ENCODE results near the gene KHDC4. TPM values are rescaled to one million over a fixed set of nuclear protein-coding genes. Genes with fewer than 3 reads are reported as not detected.

KHDC4 gene
- total and polyA plus RNA-seq, 10 of the 15 experiments (the other 5 are each of a cell fraction or from before 2014, with no cell fraction given), result 11.7 to 109 (median 41.9) TPM

DNA sequence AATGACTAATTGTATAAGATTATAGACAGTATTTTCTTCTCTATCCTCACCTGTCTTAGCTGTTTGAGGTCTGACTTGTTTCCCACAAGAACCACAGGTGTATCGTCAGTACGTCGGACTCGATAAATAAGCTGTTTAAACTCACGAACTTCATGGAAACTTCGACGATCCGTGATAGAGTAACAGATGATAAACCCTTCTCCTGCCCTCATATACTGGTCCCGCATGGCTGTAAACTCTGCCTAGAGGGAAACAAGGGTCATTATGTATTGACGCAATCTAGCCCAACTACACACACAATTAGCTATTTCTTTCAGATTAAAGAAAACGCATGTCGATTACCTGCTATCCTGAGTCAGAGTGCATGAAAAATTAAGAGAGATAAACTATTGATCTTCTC lies 30.0 kb downstream of the KHDC4 start (continued):
- TF ChIP-seq, protein P1, sequence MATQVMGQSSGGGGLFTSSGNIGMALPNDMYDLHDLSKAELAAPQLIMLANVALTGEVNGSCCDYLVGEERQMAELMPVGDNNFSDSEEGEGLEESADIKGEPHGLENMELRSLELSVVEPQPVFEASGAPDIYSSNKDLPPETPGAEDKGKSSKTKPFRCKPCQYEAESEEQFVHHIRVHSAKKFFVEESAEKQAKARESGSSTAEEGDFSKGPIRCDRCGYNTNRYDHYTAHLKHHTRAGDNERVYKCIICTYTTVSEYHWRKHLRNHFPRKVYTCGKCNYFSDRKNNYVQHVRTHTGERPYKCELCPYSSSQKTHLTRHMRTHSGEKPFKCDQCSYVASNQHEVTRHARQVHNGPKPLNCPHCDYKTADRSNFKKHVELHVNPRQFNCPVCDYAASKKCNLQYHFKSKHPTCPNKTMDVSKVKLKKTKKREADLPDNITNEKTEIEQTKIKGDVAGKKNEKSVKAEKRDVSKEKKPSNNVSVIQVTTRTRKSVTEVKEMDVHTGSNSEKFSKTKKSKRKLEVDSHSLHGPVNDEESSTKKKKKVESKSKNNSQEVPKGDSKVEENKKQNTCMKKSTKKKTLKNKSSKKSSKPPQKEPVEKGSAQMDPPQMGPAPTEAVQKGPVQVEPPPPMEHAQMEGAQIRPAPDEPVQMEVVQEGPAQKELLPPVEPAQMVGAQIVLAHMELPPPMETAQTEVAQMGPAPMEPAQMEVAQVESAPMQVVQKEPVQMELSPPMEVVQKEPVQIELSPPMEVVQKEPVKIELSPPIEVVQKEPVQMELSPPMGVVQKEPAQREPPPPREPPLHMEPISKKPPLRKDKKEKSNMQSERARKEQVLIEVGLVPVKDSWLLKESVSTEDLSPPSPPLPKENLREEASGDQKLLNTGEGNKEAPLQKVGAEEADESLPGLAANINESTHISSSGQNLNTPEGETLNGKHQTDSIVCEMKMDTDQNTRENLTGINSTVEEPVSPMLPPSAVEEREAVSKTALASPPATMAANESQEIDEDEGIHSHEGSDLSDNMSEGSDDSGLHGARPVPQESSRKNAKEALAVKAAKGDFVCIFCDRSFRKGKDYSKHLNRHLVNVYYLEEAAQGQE (IDR thresholded peaks at IDR 0.05; ENCODE audit: low read depth, low read length), result no peak
- TF ChIP-seq, protein P2, sequence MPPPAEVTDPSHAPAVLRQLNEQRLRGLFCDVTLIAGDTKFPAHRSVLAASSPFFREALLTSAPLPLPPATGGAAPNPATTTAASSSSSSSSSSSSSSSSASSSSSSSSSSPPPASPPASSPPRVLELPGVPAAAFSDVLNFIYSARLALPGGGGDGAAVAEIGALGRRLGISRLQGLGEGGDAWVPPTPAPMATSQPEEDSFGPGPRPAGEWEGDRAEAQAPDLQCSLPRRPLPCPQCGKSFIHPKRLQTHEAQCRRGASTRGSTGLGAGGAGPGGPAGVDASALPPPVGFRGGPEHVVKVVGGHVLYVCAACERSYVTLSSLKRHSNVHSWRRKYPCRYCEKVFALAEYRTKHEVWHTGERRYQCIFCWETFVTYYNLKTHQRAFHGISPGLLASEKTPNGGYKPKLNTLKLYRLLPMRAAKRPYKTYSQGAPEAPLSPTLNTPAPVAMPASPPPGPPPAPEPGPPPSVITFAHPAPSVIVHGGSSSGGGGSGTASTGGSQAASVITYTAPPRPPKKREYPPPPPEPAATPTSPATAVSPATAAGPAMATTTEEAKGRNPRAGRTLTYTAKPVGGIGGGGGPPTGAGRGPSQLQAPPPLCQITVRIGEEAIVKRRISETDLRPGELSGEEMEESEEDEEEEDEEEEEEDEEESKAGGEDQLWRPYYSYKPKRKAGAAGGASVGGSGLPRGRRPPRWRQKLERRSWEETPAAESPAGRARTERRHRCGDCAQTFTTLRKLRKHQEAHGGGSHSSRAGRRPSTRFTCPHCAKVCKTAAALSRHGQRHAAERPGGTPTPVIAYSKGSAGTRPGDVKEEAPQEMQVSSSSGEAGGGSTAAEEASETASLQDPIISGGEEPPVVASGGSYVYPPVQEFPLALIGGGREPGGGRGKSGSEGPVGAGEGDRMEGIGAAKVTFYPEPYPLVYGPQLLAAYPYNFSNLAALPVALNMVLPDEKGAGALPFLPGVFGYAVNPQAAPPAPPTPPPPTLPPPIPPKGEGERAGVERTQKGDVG (CRISPR knock-in tag; IDR thresholded peaks at IDR 0.05), result no peak

DNA sequence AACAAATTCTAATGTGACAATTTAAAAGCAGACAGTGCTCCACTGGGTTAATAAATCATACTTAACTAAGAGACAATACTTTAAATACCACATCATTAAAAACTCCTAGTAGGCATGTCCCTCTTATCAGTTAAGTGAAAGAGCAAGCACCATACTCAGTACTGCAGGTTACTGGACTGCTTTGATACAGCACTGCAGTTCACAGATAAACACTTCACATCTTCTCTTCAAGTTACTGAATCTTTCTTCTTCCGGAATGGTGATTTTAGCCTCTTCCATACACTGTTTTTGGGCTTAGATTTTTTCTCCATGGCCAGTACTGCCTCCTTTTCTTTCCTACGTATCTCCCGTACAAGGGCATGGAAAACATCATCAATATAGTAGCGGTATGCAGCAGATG lies 34.1 kb downstream of the KHDC4 start:
- no peak for FAIRE-seq
- Histone ChIP-seq H3K9me3 (replicated peaks; ENCODE audit: control insufficient read depth, insufficient read depth, low read length) (no peaks in the 10 kb centered on the region), H3K9ac (ENCODE audit: control insufficient read depth, insufficient read depth, low read length) (no peak overlapping the region), H3K79me2 (ENCODE audit: control insufficient read depth, insufficient read depth, low read length) (no peaks in the 10 kb centered on the region), H3K36me3 (ENCODE audit: control insufficient read depth in 2 of 2, insufficient read depth in 2 of 2, low read length in 1 of 2) (peaks cover 6 to 27% of the 10 kb centered on the region in 2 experiments), H3K4me1 (ENCODE audit: control insufficient read depth, insufficient read depth, low read length) (no peaks in the 10 kb centered on the region), H3K27ac (ENCODE audit: control insufficient read depth, insufficient read depth) (no peak overlapping the region), H3K4me3 (no peak overlapping the region), H3K27me3 (replicated peaks in 1 of 2; ENCODE audit: control insufficient read depth in 2 of 2, insufficient read depth in 2 of 2, low read length in 1 of 2) (no peaks in the 10 kb centered on the region), H4K20me1 (ENCODE audit: control insufficient read depth, insufficient read depth) (no peaks in the 10 kb centered on the region), H3K4me2 (ENCODE audit: control insufficient read depth, insufficient read depth) (no peak overlapping the region), H2AFZ (ENCODE audit: control insufficient read depth, low read depth, low read length) (no peak overlapping the region)
- ChIA-PET POLR2A (interaction anchor here (0.7 kb wide), 1 partner anchor 117 kb away, joined by 5 read pairs; no protein-coding TSS in a partner anchor), CTCF (interaction anchor here (1.9 kb wide), 1 partner anchor 17 kb away, joined by 8 read pairs; no protein-coding TSS in a partner anchor), SMC1A (ENCODE audit: uncharacterized antibody, unreplicated experiment) (interaction anchor here (1.5 kb wide), 1 partner anchor 9 kb away, joined by 3 read pairs; no protein-coding TSS in a partner anchor), RAD21 (ENCODE audit: unreplicated experiment) (no interaction called here)
- no peak for DNase-seq (ENCODE audit: low read depth, low spot score)
- ATAC-seq, result no peak
- WGBS (ENCODE audit: insufficient coverage, insufficient replicate concordance, low lambda C conversion rate, missing lambda C conversion rate), result 95% methylated on average over 4 of the region's 4 CpGs
- intact Hi-C loops (cut with micrococcal nuclease; ENCODE audit: unreplicated experiment), result no loop called here
- BruUV-seq (replicated peaks), result no TSS peak
- TF ChIP-seq TCF3 (IDR thresholded peaks at IDR 0.05; ENCODE audit: borderline replicate concordance, insufficient read depth, low read depth, low read length), result no peak
- TF ChIP-seq CHD1 (IDR thresholded peaks at IDR 0.05; ENCODE audit: low read depth, low read length), result no peak
- no peak for TF ChIP-seq MTA3 (IDR thresholded peaks at IDR 0.05; ENCODE audit: borderline replicate concordance, low read length)
- TF ChIP-seq SPI1 (IDR thresholded peaks at IDR 0.05; ENCODE audit: borderline replicate concordance, insufficient read depth, low read depth, low read length), result no peak
- TF ChIP-seq, protein P3, sequence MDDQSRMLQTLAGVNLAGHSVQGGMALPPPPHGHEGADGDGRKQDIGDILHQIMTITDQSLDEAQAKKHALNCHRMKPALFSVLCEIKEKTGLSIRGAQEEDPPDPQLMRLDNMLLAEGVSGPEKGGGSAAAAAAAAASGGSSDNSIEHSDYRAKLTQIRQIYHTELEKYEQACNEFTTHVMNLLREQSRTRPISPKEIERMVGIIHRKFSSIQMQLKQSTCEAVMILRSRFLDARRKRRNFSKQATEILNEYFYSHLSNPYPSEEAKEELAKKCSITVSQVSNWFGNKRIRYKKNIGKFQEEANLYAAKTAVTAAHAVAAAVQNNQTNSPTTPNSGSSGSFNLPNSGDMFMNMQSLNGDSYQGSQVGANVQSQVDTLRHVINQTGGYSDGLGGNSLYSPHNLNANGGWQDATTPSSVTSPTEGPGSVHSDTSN (IDR thresholded peaks at IDR 0.05; ENCODE audit: insufficient replicate concordance, low read depth, low read length), result no peak
- no peak for TF ChIP-seq CHD2 (IDR thresholded peaks at IDR 0.05; ENCODE audit: borderline replicate concordance, low read depth, low read length)
- no peak for TF ChIP-seq SUPT20H (IDR thresholded peaks at IDR 0.05; ENCODE audit: borderline replicate concordance, control insufficient read depth, low read depth, low read length)
- in situ Hi-C loops (cut with MboI), result no loop called here
